Stimulated activated CD4-positive, alpha-beta T cell treated with anti-CD3 and anti-CD28 coated beads, Interleukin-4, amount 100 ng/mL, for 48 hours (primary cell): ENCODE measurements around the gene ADAMTS17.

ENCODE experiments used
- DNase-seq, 2 donors: peaks; one replicate each; pipeline ENCODE4 v3.0.0-alpha.2; 2020; ENCODE audit warnings: low read depth in 2 of 2

Gene ADAMTS17

DNA sequence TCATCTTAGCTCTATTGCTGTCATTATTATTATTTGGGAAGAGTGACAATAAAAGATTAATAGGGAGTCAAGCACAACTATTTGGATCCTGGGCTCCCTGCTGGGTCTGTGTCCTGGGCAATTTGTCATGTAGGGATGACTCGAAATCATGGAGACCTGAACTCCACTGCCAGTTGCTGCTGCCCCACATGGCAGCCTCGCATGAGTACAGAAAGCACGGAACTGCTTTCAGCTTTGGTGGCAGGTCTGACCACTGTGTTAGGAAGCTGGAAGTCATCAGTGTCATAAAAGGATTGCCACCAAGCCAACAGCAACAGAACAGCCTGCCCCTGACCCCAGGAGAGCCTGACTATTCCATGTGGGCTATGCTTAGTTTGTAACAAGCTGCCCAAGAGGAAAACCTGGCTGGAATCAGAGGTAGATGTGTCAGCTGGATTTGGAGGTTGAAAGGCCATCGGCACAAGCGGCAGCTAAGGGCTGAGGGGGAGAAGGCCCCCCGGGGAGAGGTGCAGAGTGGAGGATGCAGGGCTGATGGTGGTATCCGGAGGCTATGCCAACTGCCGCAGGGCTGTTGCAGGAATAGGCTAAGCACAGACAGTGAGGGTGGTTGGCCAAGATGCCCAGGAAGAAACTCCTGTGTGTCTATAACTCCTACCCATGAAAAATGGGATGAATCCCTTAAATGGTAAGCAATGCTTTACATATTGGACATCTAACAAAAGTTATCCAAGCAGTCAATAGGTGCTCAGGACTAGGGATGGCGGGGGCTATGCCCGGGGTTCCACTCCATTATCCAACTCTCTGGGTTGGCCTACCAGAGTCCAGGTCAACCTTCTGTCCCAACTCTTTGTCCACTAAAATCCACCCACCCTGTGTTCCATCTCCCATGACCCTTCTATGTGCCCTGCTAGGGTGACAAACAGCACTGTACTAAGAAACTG, 291.6 kb downstream of the ADAMTS17 start:
- no peak for DNase-seq

DNA sequence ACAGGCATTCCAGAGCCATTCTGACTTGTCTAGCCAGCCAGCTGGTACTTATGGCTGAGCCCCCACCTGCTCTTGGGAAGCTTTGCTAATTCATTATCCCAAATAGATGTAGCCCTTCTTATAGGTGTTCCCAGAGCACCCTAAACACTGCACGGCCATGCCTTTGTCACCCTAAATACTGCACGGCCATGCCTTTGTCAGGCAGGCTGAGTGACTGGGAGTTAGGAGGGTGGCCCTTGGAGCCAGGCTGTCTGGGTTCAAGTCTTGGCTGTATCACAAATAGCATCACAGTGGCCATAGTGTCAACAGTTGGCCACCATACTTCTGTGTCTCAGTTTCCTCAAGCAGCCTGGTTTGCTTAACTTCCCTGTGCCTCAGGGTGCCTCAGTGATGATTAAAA, 292.3 kb downstream of the ADAMTS17 start:
- no peak for DNase-seq

DNA sequence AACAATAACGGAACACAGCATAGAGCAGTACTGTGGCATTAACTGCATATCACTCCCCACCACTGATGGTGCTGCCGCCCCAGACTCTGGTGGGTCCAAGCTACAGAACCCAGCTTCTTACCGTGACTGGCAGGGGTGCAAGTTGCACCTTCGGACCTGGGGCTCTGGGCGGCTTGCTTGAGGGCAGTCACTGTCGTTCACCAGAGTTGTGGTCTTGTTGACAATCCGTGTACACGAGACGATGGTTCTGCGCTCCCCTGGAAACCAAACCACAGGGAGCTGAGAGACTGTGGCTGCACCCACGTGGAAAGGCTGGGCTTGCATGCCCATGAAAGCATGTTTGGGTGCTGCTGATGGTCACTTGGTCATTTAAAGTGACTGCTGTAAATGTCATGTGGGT, 293.0 kb downstream of the ADAMTS17 start:
- no peak for DNase-seq

DNA sequence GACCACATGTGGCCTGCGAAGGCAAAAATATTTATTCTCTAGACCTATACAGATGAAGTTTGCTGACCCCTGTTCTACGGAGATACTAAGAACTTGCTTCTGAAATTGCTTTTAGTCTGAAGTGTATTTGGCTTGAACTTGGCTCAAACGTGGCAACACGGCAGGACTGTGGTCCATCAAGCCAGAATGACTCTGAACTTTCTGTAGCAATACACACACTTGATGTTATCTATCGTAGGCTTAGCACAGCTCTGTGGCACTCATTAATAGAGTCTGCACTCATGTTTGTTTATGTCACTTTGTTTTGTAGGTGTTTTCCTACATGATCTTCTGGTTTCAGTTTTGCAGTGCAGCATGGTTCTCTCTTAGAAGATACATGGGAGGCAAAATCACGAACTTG, 298.1 kb downstream of the ADAMTS17 start:
- DNase-seq, result no peak

DNA sequence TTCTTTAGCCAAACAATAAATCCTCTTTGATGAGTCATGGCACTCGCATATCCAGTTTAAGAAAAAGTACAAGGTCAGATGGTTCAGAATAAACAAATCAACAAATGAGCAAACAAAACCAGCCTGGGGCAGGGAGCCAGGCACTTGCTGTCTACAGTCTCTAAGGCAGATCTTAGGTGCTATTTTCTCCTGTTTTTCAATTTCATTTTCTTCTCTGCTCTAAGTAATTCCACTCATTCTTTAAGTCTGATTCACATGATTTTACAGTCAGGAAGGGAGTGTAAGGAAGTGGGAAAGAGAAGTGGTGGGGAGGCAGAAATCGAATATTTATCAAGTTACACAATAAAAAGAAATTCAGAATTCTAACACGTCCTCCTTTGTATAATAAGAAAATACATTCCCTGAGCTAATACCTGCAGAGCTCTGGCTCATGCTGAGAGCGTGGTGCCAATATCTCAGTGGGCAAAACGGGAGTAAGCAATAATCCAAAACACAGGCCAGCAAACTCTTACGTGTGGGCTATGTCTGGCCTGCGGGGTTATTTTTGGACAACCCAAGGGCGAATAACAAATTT, 298.6 kb downstream of the ADAMTS17 start:
- no peak for DNase-seq

DNA sequence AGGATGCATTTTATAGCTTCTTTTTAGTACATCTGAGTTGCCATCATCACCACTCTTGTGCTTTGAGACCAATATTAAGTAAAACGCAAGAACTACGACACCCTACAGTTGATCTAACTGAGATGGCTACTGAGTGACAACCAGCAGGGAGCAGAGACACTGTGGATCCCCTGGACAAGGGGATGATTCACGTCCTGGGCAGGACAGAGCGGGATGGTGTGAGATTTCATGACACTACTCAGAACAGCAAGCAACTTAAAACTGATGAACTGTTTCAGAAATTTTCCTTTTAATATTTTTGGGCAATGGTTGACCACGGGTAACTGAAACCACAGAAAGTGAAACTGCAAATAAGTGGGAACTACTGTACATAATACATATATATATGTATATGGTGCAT, 299.2 kb downstream of the ADAMTS17 start:
- DNase-seq, result no peak

DNA sequence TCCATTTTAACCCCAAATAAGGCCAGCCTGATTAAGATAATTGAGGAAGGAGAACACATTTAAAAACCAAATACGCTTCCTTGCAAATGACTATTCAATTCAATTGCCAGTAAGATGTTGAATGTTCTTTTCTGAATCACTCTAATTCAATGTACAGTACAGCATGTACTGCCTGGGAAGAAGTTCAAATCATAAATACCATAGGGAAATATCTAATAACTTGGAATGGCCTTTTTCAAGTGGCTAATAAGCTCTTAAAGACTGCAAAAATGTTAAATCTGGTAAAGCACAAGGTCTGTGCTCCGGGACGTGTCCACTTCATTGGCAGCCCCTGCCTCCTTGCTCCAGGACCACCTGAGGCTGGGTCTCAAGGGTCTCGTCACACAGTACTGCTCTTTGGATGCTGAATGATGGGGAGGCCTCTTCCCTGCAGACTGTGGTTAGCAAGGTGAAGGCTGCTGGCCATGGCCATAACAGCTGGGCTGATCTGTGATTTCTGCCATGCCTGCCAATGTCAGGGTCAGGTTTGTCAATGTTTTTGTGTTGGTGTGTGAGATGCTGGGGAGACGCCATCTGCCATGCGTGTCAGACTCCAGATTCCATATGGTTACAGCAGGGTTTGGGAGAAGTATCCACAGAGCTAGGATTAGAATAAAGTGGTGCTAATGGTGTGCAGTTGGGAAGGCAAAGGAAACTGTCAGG, 300.5 kb downstream of the ADAMTS17 start:
- DNase-seq, result no peak

DNA sequence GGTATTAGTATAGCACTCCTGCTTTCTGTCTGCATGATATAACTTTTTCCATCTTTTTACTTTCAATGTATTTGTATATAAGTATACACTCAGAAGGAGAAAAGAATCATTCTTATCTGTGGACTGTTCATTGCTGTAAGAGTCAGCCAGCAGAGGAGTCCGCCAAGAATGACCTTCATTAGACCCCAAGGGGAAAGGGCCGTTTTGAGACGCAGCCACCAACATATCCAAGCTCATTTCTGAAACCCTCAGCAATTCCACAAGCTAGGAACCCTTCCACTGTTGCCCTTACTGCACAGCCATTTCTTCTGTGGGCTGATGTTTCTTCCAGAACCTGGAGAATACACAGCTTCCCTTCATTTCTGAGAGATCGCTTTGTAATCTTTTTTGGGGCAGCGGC, 301.8 kb downstream of the ADAMTS17 start:
- no peak for DNase-seq

DNA sequence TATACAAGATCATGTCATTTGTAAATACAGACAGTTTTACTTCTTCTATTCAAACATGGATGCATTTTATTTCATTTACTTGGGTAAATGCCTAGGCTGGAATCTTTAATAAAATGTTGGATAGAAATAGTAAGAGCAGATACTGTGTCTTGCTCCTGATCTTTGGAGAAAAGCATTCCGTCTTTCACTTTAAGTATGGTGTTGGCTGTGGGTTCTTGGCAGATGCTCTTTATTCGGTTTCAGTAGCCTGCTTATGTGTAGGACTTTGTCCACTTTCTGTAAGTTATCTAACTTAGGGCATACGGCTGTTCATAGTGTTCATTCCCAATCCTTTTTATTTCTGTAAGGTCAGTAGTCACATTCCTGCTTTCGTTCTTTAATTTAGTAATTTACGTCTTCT, 303.0 kb downstream of the ADAMTS17 start:
- no peak for DNase-seq

DNA sequence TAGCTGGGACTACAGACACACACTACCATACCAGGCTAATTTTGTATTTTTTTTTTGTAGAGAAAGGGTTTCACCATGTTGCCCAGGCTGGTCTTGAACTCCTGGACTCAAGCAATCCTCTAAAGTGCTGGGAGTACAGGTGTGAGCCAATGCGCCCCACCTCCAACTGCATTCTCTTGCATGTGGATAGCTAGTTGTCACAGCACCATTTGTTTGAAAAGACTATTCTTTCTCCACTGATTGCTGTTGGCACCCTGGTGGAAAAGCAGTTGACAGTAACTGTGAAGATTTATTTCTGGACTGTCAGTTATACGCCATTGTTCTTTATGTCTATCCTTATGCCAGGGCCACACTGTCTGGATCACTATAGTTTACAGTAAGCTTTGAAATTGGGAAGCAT, 303.9 kb downstream of the ADAMTS17 start:
- no peak for DNase-seq

DNA sequence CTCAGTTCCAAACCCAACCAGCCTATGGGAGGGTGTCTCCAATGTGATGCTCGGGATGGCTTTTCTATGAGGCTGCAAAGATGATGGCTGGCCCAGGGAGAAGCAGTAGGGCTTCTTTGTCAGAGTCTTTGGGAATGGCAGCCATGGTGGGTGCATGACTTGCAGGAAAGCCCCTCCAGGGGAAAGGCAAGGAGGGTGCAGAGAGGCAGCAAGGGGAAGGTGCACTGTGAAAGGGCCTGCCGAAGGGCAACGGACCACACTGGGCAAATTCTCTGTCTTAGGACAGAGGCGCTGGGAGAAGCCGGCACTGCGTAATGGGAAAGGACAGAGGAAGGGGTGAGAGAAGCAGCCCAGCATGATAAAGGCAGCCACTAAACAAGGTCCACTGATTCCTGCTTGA, 305.8 kb downstream of the ADAMTS17 start:
- no peak for DNase-seq

DNA sequence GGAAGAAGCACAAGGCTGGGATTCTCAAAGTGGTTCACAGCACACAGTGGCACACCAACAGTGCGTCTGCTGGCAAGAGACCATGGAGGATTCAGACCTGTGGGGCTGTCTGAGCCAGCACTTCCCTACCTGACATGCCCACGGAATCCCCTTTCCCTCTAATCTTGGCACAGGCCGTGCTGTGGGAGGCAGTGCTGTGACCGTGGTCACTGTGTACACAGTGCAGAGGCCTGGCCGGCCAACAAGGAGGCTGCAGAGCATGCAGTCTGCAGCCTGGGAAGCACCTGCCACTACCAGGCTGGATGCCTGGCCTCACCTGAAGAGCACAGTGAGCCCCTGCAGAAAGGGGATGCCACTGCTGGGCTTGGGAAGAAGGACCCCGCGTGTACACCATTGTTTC, 307.6 kb downstream of the ADAMTS17 start:
- DNase-seq, result no peak

DNA sequence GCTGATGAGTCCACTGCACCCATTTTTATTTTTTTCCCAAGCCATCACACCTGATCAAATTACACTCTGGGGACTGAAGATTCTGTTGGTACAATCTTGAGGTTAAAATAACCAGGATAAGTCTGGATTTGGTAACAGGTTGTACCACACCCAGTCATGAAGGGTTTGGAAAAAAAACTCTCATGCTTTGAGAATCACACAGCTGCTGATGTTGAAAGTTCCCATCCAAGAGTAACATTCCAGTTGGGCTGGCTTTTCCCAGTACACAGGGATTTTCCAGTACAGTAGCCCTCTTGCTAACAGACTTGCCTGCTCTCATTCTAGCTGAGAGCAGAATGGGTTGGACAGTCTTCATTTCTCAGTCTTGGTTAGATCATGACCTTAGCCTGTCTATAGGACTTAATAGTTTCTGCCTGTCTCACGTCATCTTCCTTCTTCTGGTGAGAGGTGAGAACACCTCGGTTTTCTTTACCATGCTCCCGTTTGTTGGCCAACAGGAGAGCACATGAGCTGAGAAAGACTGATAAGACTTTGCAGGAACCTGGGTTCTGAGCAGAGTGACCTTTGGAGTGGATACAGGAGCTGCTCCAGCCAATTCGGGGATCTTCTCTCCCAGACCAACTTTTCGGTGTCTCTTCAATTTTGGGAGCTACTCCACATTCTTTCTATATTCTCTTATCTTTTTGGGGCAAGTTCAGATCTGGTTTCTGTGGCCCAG, 308.5 kb downstream of the ADAMTS17 start:
- DNase-seq, result no peak

DNA sequence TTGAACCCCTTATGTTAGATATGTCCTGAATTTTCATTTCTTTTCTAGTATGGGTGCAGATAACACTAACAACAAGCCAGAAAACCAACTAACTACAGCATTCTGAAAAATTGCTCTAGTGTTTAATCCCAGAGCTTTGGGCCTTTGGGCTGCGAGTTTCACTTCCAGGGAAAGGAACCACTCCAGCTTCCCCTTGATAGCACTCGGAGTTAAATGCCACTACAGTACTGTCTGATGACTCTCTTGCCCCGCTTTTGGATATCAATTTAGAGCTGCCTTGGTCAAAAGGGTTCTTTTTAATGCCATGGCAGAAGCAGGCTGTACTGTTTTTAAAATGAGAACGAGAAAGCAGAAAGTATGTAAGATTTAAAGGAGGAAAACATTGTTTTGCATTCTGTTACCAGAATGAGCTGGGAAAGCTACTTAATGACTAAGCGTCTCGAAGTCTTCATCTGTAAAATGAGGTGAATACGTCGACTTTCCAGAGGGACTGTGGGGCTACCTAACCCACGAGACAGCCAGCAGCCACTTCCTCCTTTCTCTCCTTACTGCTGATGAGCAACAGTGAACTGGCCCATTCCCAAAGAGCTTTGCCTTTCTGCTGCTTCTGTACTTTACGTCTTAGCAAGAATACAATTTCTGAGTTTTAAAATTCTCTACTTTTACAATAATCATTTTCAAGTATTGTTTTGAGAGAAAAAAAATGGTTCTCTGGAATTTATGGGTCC, 309.3 kb downstream of the ADAMTS17 start:
- no peak for DNase-seq

DNA sequence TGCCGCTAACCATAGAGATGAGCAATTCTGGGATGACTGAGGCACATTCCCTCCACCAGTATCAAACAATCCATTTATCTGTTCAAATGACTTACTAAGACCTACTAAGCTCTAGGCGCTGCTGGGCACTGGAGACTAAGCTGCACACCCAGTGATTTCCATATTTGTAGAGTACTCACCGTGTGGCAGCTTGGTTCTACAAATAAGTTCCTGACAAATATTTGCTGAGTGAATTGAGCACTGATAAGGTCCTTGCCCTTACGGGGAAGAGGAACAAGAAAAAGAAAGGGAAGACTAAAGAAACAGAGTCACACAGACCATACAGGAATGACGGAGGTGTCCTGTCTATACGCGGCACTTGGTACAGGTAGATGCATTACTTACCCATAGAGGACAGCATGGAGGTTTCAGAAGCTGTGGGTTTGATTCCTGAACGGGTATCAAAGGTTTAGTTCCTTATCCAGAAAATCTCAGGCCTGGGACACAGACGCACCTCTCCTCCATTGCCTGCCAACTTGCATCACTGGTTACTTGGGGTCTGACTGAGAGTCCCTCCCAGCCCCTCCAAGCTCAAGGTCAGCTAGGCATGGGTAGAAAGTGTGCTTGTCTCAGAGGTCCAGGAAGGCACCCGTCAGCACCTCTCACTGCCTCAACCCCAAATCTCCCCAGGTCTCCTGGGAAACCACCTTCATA, 310.0 kb downstream of the ADAMTS17 start:
- DNase-seq, result no peak

DNA sequence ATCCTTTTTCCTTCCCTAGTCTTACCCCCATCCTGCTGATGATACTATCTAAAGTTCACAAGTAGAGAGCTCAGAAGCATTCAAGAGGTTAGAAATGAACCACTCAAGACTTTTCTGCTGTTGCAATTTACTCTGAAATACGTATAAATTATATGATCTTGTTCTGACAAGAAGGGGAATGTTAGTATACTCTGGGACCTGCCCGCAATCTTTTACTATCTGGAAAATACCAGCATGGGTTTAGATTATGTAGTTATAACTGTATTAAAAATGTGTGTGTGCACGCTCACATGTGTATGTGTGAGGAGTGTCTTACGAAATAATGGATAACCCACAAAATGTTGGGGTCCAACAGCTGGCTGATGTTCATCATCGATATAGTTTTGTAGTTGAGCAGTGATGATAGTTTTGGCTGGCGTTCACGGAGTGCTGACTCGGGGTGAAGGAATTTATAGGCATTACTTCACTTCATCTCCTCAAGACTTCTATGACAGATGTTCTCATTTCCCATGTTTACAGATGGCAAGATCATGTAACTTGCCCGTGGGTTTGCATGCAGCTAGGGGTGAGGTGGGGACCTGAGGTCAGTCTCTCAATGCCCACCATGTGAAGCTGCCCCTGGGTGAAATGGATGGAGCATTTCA, 311.1 kb downstream of the ADAMTS17 start:
- no peak for DNase-seq

DNA sequence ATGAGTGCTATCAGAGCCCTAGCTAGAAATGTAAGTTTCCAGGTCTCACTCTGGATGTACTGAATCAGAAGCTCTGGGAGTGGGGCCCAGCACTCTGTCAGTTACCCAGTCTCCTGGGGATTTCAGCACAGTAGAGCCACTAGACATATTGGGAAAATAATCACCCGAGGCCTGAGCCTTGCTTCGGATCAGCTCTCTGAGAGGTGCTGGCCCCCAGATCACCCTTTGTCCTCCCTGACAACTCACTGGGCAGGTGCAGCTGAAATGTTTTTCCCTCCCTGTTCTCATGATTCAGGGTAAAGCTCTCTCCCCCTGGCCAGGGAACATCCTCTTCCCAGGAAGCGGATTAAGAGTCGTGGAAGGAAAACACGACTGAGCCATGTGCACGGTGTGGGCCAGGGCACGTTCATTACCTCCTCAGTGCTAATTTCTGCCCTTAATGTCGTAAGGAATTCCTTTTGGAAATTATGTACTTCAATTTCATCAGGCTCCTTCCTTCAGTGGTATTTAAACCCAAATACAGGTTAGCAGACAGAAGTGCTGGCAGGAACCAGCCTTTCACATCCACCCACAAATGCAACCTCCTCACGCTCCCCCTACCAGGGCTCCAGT, 311.8 kb downstream of the ADAMTS17 start:
- no peak for DNase-seq

DNA sequence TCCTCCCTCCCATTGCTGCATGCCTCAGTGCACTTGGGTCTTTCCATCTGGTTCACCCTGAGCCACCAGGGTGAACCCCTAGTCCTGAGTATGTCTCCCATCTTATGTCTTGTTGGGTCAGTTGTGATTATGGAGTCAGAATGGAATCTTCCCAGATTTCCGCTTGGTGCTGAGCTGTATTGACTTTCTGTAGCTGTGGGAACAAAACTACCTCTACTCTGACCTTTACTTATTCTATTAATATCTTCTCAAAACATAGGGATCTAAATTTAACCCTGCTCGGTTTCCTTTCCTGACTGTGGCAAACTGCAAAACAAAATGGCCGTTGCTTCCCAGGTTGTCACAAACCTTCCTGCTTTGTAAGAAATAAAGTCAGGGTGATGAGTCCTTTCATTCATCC, 312.7 kb downstream of the ADAMTS17 start:
- no peak for DNase-seq

DNA sequence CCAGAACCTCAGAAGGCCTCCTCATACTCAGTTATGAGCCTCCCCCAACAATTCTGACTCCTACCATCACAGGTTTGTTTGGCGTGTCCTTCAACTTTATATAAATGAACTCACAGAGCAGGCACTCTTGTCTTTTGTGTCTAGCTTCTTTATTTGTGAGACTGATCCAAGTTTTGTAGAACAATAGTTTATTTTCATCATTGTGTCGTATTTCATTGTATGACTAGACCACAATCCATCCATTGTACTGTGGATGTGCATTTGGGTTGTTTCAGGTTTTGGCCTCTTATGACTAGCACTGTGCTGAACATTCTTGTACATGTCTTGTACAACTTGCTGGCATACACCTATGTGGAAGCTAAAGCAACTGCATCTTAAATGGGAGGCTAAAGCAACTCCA, 315.7 kb downstream of the ADAMTS17 start:
- no peak for DNase-seq

DNA sequence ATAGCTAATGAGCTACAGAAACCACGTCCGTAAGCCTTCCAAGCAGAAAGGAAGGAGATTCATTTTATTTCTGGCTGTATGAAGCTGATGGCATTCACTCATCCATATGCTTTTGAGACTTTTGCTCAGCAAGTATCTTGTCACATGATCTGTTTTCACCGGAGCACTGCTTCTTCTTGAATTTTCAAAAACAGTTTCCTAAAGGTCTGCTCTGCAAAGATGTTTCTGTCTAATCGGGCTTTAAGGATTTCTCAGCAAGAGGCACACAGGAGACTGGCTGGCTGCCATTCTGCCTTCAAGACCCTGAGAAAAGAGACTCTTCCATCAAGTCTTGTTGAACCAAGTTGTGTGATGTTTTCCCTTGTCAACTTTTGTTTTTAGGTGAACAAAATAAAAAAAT, 319.0 kb downstream of the ADAMTS17 start:
- no peak for DNase-seq
